ENCODE measurements around the gene RGS9.
A peak's percentile ranks its signal among the peaks of the same experiment; 100 is the strongest.

The RGS9 gene

GRCh38 chr17:65219707-65220106, 82.5 kb downstream of the RGS9 start:
- ATAC-seq, result no peak

GRCh38 chr17:65220732-65221131, 83.6 kb downstream of the RGS9 start:
- no peak for ATAC-seq

- peak; percentile 41 to 43 for ATAC-seq
These were observed 85.1 kb downstream of the RGS9 start for GRCh38 chr17:65222214-65222738.

- no peak for ATAC-seq
These were observed 87.9 kb downstream of the RGS9 start for GRCh38 chr17:65225061-65225460.

- no peak for ATAC-seq
These were observed 89.1 kb downstream of the RGS9 start for GRCh38 chr17:65226227-65226626.

- no peak for ATAC-seq
These were observed 90.5 kb downstream of the RGS9 start for GRCh38 chr17:65227637-65228036.

- ATAC-seq, result no peak
These were observed 91.1 kb downstream of the RGS9 start for GRCh38 chr17:65228287-65228686.

- peak; percentile 89 for ATAC-seq
These were observed 91.8 kb downstream of the RGS9 start for GRCh38 chr17:65228734-65229620.

- no peak for ATAC-seq
These were observed 92.4 kb downstream of the RGS9 start for GRCh38 chr17:65229621-65229995.

- ATAC-seq, result no peak
These were observed 92.9 kb downstream of the RGS9 start for GRCh38 chr17:65230040-65230439.

GRCh38 chr17:65231086-65231485, 93.9 kb downstream of the RGS9 start:
- ATAC-seq, result no peak

GRCh38 chr17:65231662-65232335, 94.6 kb downstream of the RGS9 start:
- no peak for ATAC-seq

- peak; percentile 69 to 71 for ATAC-seq
These were observed 98.1 kb downstream of the RGS9 start for GRCh38 chr17:65235284-65235683.

- ATAC-seq, result no peak
These were observed 99.2 kb downstream of the RGS9 start for GRCh38 chr17:65236321-65236720.

- ATAC-seq, result peak in 1 of 2 donors; percentile 20
These were observed 106.9 kb downstream of the RGS9 start for GRCh38 chr17:65243838-65244625.

- no peak for ATAC-seq
These were observed 109.1 kb downstream of the RGS9 start for GRCh38 chr17:65246252-65246651.

GRCh38 chr17:65249774-65250173, 112.6 kb downstream of the RGS9 start:
- no peak for ATAC-seq

- ATAC-seq, result no peak
These were observed 117.0 kb downstream of the RGS9 start for GRCh38 chr17:65254166-65254565.

- no peak for ATAC-seq
These were observed 122.1 kb downstream of the RGS9 start for GRCh38 chr17:65259281-65259680.

- ATAC-seq, result no peak
These were observed 122.7 kb downstream of the RGS9 start for GRCh38 chr17:65259696-65260485.

GRCh38 chr17:65260626-65261025, 123.5 kb downstream of the RGS9 start:
- no peak for ATAC-seq

- ATAC-seq, result no peak
These were observed 124.0 kb downstream of the RGS9 start for GRCh38 chr17:65261152-65261551.
